GM23338 (cell line): ENCODE results near the gene POLD4.

ENCODE experiments used
- CREB1 ChIP-seq: fragments of 250-450 bp; sonication (Bioruptor Pico); IDR thresholded peaks from 2 replicates; pipeline ENCODE4 v1.5.0; 2020; ENCODE audit warnings: low read depth, mild to moderate bottlenecking, moderate library complexity
- CTCF ChIP-seq, 2 experiments: fragments of 200-600 bp in 1 of 2; sonication (generic) in 1 of 2; conservative IDR thresholded peaks; 2 replicates each; pipeline versions ENCODE4 v1.5.1 to v1.6.1; 2016 to 2017; ENCODE audit warnings: antibody characterized with exemption in 2 of 2, low read depth in 2 of 2, mild to moderate bottlenecking in 2 of 2, moderate library complexity in 1 of 2
- ETS1 ChIP-seq: IDR thresholded peaks from 2 replicates; pipeline ENCODE4 v1.6.1; 2016; ENCODE audit warnings: antibody characterized with exemption
- EZH2 ChIP-seq: fragments of 200-600 bp; sonication (generic); IDR thresholded peaks from one replicate; pipeline ENCODE4 v1.8.0; 2017; ENCODE audit warnings: antibody characterized with exemption, mild to moderate bottlenecking, low read depth; ENCODE audit not compliant: unreplicated experiment
- EZH2phosphoT487 ChIP-seq: fragments of 200-600 bp; sonication (generic); IDR thresholded peaks from one replicate; pipeline ENCODE4 v1.8.1; 2018; ENCODE audit warnings: antibody characterized with exemption; ENCODE audit not compliant: unreplicated experiment
- JUNB ChIP-seq: IDR thresholded peaks from one replicate; pipeline ENCODE4 v1.6.1; 2016; ENCODE audit warnings: antibody characterized with exemption; ENCODE audit not compliant: unreplicated experiment
- NANOG ChIP-seq: IDR thresholded peaks from 2 replicates; pipeline ENCODE4 v1.6.1; 2016; ENCODE audit warnings: antibody characterized with exemption, borderline replicate concordance
- POLR2AphosphoS5 ChIP-seq: IDR thresholded peaks from 2 replicates; pipeline ENCODE4 v1.6.1; 2016; ENCODE audit warnings: antibody characterized with exemption, low read depth
- REST ChIP-seq: IDR thresholded peaks from one replicate; pipeline ENCODE4 v1.6.1; 2018; ENCODE audit warnings: antibody characterized with exemption; ENCODE audit not compliant: unreplicated experiment
- STAT1 ChIP-seq: IDR thresholded peaks from one replicate; pipeline ENCODE4 v1.6.1; 2016; ENCODE audit warnings: antibody characterized with exemption; ENCODE audit not compliant: unreplicated experiment
- ZNF114 ChIP-seq: fragments of 250-450 bp; sonication (Bioruptor Pico); IDR thresholded peaks from 2 replicates; pipeline ENCODE4 v1.5.0; 2020; ENCODE audit warnings: mild to moderate bottlenecking, moderate library complexity
- ZNF331 ChIP-seq: fragments of 250-450 bp; sonication (Bioruptor Pico); IDR thresholded peaks from 2 replicates; pipeline ENCODE4 v1.5.0; 2020; ENCODE audit warnings: low read depth, mild to moderate bottlenecking, moderate library complexity
- TF ChIP-seq, protein P1 (sequence below): fragments of 250-450 bp; sonication (Bioruptor Pico); IDR thresholded peaks from 2 replicates; pipeline ENCODE4 v1.5.0; 2020; ENCODE audit warnings: mild to moderate bottlenecking, moderate library complexity

DNA sequence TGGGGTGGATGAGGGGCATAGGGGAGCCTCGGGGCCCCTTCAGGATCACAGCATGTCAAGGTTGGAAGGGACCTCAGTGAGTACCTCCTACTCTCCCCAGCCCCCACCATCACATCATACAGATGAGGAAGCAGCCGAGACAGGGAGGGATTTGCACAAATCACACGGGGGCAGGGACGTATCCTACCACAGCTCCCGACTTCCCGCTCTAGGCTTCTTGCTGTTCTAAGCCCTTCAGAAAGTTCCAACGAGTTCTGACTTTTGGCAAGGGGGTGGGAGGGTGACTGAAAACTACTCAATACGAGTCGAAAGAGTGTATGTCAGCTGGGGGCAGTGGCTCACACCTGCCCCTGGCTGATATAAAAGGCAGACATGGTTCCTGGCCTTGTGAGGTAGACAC lies 33.7 kb upstream of the POLD4 start:
- TF ChIP-seq CTCF (conservative IDR thresholded peaks at IDR 0.05; ENCODE audit: low read depth in 2 of 2) (no peak), EZH2phosphoT487 (no peak), CREB1 (CRISPR knock-in tag) (no peak), REST (no peak), STAT1 (no peak), POLR2AphosphoS5 (no peak), EZH2 (no peak), JUNB (no peak), ETS1 (no peak), ZNF114 (CRISPR knock-in tag) (no peak), ZNF331 (no peak), NANOG (no peak)
- TF ChIP-seq, protein P1, sequence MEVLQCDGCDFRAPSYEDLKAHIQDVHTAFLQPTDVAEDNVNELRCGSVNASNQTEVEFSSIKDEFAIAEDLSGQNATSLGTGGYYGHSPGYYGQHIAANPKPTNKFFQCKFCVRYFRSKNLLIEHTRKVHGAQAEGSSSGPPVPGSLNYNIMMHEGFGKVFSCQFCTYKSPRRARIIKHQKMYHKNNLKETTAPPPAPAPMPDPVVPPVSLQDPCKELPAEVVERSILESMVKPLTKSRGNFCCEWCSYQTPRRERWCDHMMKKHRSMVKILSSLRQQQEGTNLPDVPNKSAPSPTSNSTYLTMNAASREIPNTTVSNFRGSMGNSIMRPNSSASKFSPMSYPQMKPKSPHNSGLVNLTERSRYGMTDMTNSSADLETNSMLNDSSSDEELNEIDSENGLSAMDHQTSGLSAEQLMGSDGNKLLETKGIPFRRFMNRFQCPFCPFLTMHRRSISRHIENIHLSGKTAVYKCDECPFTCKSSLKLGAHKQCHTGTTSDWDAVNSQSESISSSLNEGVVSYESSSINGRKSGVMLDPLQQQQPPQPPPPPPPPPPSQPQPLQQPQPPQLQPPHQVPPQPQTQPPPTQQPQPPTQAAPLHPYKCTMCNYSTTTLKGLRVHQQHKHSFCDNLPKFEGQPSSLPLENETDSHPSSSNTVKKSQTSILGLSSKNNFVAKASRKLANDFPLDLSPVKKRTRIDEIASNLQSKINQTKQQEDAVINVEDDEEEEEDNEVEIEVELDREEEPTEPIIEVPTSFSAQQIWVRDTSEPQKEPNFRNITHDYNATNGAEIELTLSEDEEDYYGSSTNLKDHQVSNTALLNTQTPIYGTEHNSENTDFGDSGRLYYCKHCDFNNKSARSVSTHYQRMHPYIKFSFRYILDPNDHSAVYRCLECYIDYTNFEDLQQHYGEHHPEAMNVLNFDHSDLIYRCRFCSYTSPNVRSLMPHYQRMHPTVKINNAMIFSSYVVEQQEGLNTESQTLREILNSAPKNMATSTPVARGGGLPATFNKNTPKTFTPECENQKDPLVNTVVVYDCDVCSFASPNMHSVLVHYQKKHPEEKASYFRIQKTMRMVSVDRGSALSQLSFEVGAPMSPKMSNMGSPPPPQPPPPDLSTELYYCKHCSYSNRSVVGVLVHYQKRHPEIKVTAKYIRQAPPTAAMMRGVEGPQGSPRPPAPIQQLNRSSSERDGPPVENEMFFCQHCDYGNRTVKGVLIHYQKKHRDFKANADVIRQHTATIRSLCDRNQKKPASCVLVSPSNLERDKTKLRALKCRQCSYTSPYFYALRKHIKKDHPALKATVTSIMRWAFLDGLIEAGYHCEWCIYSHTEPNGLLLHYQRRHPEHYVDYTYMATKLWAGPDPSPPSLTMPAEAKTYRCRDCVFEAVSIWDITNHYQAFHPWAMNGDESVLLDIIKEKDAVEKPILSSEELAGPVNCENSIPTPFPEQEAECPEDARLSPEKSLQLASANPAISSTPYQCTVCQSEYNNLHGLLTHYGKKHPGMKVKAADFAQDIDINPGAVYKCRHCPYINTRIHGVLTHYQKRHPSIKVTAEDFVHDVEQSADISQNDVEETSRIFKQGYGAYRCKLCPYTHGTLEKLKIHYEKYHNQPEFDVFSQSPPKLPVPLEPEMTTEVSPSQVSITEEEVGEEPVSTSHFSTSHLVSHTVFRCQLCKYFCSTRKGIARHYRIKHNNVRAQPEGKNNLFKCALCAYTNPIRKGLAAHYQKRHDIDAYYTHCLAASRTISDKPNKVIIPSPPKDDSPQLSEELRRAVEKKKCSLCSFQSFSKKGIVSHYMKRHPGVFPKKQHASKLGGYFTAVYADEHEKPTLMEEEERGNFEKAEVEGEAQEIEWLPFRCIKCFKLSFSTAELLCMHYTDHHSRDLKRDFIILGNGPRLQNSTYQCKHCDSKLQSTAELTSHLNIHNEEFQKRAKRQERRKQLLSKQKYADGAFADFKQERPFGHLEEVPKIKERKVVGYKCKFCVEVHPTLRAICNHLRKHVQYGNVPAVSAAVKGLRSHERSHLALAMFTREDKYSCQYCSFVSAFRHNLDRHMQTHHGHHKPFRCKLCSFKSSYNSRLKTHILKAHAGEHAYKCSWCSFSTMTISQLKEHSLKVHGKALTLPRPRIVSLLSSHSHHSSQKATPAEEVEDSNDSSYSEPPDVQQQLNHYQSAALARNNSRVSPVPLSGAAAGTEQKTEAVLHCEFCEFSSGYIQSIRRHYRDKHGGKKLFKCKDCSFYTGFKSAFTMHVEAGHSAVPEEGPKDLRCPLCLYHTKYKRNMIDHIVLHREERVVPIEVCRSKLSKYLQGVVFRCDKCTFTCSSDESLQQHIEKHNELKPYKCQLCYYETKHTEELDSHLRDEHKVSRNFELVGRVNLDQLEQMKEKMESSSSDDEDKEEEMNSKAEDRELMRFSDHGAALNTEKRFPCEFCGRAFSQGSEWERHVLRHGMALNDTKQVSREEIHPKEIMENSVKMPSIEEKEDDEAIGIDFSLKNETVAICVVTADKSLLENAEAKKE (CRISPR knock-in tag): no peak
